NCI-H748 treated with DMSO at 0.1 percent for 48 hours (cell line): ENCODE measurements around the gene LYRM7.
"Not testable (repeated sequence)": the region's sequence is repeated elsewhere in the genome, so short reads cannot be mapped to it uniquely, and the experiment has no call there.

Source experiments
- DNase-seq: peaks from one replicate; lab custom pipeline; 2025; lab: John Stamatoyannopoulos, UW

LYRM7 gene

DNA sequence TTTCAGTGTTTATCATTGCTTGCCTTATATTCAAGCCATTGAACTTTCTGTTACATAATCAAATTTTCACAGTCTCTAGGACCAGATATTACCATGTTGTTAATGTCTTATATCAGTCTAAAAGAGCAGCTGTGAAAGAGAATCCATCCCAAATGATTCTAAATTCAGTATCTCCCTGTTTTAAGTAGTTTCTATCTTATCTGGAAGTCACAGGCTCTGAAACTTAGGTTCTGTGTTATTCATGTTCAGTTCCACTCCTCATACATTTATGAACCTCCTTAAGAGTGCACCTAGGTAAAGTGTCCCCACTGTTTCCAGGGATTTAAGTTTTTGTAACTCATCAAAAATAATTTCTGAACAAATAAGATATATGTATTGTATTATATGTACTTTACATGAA lies 9.7 kb downstream of the LYRM7 start:
- no peak for DNase-seq

DNA sequence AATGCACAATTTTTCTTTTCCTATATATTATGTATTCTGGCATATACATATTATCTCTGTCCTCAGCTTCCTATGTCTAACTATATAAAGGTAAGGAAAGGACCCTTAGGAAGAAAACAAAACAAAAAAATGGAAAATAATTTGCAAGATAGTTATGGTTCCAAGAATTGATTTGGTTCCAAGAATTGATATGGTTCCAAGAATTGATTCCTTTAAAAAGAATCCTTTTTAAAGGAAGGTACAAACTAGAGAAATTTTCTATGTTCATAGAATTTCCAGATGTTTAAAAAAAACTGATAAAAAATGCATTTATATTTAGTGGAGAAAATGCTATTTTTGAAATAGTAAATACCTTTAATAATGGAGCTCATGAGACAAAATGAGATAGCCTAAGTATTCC lies 12.1 kb downstream of the LYRM7 start:
- DNase-seq, result no peak

DNA sequence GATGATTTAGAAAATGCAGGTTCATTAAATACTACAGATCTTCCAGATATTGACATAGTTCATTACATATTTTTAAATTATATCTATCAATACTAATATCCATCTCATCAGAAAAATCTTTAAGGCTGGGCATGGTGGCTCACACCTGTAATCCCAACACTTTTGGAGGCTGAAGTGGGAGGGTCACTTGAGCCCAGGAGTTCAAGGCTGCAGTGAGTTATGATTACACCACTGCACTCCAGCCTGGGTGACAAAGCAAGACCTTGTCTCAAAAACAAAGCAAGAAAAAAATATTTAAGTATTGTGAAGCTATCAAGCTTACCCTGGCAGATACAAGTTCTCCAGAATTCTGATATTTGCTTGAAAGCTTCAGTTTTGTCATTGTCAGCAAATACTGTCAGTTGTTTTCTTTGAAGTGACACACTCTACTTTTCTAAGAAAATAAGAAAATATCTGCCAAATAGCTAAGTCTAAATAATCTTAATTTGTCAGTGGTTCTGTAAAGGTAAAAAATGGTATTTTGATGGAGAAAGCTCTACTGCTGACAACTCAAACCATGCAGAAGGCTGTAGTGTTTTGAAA lies 14.9 kb downstream of the LYRM7 start:
- DNase-seq, result no peak

DNA sequence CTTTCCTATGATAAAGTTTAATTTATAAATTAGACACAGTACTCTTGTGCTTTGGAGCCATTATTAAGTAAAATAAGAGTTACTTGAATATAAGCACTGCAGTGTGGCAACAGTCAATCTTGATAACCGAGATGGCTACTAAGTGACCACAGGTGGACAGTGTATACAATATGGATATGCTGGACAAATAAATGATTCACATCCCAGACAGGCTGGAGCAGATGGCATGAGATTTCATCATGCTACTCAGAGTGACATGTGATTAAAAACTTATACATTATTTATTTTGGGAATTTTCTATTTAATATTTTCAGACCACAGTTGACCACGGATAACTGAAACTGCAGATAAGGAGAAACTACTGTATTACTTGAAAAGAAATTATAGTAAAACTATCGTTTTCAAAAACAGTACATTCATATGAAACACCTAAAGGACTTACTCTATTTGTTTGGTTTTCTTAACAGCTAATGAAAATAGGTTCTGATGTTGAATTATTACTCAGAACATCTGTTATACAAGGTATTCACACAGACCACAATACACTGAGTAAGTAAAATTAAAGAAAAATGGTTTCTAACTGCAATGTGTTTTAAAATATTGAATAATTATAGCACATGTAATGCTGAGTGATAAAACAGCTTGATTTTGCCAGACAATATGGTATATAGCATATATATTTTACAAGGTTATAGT lies 16.0 kb downstream of the LYRM7 start:
- DNase-seq, result no peak

DNA sequence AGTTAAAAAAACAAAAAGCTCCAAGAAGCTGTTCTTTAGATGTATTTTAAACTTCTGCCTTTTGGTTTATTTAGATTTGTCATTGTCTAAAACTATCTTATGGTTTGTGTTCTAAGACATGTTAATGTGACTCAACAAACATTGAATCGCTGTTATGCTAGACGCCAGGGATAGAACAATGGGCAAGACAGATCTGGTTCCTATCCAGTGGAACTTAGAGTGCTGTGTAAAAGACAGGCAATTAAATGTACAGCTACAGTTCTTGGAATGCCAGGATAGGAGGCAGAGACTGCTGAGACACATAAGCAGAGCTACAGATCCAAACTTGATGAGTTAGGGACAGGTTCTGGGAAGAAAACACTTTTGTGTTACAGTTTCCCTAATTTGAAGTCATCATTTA lies 22.4 kb downstream of the LYRM7 start:
- no peak for DNase-seq

DNA sequence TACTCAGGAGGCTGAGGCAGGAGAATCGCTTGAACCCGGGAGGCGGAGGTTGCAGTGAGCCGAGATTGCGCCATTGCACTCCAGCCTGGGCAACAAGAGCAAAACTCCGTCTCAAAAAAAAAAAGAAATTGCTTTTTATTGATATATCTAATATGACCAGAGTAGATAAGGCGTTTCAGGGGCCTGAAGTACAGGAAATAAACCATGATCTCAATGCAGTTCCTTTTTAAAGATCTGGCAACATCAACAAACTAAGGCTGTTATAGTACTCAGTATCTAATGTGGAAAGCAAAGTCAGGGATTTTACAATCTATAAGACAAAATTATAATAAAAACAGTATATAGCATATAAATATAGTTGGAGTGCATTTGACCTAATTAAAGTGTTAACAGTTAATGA lies 23.2 kb downstream of the LYRM7 start:
- not testable (repeated sequence) for DNase-seq

DNA sequence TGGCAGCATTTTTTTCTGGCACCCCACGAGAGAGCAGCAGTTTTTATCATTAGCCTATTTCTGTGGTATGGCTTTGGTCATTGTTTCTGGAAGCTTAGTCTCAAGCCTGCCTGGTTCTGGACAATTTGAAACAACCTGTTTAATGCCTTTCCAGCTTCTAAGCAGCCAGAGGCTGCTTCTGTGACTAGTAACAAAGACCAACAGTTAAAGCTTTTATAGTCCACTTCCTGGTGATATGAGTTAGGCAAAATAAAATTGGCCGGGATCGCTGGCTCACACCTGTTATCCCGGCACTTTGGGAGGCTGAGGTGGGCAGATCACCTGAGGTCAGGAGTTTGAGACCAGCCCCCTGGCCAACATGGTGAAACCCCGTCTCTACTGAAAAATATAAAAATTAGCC lies 24.0 kb downstream of the LYRM7 start:
- DNase-seq, result no peak

DNA sequence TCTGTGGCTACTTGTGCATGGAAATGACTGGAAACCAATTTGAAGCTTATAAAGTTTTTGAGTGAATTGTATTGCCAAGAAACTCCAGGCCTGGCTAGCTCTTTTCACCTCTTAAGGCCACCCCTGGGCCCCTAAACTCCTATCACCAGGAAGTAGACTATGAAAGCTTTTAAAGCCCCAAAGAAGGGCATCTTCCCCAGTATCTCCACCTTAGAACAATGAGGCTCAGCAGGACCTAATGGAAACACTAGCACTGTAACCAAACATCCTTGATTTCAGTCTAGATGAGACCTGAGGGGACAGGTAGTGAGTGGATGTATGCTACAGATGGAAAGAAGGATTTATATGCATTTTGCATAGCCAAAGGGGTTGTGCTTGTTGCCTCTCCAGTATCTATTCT lies 25.0 kb downstream of the LYRM7 start:
- no peak for DNase-seq

DNA sequence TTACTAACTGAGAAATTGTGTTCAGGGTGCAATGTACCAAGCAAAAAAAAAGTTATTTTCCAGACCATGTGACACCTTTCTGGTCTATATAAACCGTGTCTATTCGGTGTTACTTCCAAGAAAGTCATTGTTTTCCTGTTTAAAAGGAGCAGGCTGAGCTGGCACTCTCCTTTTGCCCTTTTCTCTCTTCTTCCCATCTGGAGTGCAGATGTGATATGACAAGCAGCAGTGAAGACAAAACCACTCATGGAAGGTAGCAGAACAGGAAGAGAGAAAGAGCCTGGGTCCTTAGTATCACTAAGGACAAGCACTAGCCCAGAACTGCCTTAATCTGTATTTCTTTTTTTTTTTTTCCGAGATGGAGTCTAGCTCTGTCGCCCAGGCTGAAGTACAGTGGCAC lies 25.6 kb downstream of the LYRM7 start:
- DNase-seq, result no peak

DNA sequence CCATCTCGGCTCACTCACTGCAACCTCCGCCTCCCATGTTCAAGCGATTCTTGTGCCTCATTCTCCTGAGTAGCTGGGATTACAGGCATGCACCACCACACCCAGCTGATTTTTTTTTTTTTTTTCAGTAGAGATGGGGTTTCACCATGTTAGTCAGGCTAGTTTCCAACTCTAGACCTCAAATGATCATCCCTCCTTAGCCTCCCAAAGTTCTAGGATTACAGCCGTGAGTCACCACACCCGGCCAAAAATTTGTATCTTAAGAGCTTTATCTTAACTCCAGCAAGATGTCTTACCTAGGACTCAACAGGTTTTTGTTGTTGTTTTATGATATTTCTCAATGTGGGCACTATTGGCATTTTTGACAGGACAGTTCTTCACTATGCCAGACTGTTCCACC lies 27.9 kb downstream of the LYRM7 start:
- no peak for DNase-seq

DNA sequence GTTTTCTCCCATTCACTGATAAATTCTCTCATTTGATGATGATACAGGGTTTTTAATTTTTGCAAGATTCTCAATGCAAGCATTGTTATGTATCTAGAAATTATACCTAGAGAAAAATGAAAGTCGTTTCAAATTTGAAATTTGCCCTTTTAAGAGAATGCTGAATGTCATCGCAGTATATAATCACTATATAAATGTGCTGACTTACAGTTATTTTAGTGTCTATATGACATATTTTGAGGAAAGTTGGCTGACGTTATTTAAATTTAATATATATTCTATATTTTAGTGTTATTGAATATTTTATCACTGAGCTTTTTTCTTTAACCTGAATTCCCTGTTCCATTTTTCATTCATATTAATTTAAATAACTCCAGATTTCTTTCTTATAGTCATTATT lies 29.8 kb downstream of the LYRM7 start:
- DNase-seq, result no peak

DNA sequence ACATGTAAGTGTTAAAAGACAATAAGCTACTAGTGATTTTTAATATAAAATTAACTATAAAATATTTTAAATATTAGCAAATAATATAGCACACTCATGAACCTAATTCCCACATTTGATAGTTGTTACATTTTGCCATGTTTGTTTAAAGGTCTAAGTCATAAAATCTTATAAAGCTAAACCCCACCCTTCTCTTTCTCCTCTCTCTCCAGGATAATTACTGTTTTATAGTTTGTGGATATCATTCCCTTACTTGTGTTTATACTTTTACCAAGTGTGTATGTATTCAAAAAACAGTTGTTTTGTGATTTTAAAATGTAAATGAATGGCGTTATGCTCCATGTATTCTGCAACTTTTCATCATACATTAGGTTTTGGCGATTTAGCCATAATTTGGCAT lies 34.2 kb downstream of the LYRM7 start:
- DNase-seq, result no peak

DNA sequence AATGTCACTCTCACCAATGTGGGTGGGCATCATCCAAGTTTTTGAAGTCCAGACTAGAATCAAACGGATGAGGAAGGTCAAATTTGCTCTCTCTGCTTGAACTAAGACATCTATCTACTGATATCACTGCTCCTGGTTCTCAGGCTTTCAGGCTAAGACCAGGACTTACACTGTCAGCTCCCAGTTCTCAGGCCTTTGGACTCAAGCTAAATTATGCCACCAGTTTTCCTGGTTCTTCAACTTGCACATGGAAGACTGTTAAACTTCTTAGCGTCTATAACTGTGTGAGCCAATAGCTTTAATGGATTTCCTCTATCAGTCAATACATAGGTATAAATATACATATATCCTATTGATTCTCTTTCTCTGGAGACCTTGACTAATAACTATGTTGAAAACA lies 35.3 kb downstream of the LYRM7 start:
- DNase-seq, result no peak

DNA sequence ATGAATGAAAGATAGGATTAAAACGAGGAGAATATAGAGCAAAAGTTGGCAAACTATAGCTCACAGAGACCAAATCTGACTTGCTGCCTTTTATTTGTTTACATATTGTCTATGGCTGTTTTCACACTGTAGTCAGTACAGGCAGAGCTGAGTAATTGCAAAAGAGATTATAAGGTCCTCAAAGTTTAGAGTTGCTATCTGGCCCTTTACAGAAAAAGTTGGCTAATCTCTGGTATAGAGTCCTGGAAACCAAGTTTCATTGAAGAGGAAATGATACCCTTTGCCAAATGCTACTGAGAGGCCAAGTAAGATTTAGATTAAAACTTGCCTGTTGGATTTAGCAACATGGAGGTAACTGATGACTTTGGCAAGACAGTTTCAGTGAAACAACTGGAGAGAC lies 36.0 kb downstream of the LYRM7 start:
- DNase-seq, result no peak

DNA sequence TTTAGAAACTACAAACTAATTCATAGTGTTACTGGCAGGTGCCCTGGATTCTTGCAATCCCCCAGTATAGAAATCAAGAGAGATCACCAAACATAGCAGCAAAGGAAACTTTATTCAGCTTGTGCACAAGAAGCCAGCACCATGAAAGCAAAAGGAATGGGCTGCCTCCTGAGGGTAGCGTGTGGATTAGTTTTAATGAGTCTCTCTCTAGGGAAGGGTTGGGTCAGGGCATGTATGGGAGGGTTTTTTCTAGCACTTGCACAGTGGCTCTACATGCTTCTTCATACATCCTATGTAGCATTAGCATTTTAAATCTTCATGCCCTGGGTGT lies 38.4 kb downstream of the LYRM7 start:
- DNase-seq, result no peak

DNA sequence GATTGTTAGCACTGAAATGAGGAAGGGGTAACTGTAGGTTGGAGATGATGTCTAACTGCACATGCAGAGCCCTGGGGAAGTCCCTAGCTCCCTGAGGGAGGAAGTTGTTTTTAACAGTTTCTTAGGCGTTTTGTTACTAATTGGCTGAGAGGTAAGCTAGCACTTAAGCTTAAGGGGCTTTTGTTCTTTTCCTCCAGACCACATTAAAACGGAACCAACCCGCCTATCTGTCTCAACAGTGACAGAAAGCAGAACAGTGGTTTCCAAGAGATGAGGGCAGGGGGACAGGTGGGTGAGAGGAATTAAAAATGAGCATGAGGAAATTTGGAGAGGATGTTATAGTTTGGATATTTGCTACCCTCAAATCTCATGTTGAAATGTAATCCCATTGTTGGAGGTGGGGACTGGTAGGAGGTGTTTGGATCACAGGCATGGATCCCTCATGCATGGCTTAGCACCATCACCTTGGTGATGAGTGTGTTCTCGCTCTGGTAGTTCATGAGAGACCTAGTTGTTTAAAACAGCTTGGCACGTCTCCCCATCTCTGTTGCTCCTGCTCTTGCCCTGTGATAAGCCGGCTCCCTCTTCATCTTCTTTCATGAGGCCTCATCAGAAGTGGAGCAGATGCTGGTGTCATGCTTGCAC lies 38.9 kb downstream of the LYRM7 start:
- DNase-seq, result no peak

DNA sequence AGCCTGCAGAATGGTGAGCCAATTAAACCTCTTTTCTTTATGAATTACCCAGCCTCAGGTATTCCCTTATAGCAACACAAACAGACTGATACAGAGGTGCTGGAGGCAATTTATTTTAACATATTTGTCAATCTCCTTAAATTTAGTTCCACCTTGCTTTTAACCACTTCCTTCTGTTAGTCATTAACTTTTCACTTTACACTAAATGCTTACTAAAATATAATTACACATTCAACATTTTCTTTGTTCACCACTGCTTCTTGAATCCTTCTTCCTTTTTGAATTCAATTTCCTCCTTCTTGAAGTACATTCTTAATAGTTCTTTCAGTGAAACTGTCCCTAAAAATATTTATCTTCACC lies 39.4 kb downstream of the LYRM7 start:
- no peak for DNase-seq

DNA sequence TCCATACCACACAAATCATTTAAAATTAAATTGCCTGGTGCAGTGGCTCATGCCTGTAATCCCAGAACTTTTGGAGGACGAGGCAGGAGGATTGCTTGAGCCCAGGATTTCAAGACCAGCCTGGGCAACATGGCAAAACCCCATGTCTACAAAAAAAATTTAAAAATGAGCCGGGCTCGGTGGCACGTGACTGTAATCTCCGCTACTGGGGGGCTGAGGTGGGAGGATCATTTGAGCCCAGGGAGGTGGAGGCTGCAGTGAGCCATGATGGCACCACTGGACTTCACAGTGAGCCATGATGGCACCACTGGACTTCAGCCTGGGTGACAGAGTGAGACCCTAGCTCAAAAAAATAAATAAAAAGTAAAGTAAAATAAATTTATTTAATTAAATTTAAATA lies 40.9 kb downstream of the LYRM7 start:
- no peak for DNase-seq

DNA sequence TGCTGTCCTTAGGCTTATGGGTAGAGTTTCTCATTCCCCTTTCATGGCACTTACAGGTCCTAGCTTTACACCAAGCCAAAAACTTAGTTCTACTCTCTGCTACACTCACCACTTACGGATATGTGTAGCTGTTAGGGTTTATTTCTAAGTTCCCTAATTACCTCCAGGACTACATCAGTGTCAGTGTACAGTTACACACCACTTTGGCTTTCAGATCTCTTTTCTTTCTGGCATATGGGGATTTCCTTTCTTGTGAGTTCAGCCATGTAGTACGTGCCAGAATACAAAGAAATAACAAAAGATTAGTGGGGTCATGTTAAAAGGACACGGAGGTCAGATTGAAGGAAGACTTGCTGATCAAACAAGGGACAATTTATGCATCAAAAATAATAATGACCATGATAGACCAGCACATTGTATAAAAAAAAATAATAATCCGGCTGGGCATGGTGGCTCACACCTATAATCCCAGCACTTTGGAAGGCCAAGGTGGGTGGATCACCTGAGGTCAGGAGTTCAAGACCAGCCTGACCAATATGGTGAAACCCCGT lies 41.8 kb downstream of the LYRM7 start:
- DNase-seq, result no peak

DNA sequence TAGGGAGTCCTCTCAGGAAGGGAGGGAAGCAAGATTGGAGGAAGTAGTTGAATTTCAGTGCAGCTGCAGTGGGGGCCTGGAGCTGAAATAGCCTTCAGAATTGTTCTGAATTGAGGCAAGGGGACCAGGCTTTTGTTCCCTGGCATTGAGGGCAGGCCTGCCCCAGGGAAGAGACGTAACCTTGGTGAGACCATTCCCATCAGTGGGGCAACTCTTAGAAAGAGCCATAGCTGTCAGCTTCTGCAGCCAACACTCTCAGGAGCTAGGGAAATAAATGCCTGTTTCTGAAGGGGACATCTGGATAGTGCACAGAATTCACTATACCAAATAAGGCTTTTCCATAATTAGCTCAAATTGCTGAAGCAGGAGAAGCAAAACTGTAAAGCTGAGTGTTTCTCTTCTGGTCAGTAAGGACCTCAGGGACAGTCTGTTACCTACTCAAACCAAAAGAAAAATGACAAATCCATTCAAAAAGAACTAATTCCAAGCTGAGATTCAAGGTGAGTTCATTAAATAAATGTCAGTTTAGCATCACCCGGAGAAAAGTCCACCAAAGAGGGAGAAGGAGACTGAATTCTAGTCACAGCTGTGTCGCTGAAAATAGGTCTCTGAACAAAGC lies 44.0 kb downstream of the LYRM7 start:
- DNase-seq, result no peak

DNA sequence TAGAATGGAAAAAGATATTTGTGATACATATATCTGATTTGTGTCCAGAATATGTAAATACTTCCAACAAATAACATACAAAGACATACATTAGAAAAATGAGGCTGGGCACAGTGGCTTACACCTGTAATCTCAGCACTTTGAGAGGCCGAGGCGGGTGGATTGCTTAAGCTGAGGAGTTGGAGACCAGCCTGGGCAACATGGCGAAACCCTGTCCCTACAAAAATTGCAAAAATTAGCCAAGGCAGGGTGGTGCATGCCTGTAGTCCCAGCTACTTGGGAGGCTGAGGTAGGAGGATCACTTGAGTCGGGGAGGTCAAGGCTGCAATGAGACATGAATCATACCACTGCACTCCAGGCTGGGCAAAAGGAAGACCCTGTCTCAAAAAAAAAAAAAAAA lies 47.0 kb downstream of the LYRM7 start:
- DNase-seq, result no peak

DNA sequence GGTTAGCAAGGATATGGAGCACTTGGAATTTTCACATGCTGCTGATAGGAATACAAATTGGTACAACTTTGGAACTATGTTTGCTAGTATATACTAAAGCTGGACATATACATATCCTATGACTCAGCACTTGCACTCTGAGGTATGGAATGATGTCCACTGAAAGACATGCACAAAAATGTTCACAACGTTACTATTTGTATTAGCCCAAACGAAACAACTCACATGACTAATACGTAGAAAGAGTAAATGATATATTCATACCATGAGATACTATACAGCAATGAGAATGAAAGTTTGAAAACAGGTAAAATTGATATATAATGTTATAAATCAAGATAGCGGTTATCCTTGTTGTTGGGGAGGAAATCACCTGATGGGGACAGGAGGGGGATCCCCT lies 47.6 kb downstream of the LYRM7 start:
- no peak for DNase-seq

DNA sequence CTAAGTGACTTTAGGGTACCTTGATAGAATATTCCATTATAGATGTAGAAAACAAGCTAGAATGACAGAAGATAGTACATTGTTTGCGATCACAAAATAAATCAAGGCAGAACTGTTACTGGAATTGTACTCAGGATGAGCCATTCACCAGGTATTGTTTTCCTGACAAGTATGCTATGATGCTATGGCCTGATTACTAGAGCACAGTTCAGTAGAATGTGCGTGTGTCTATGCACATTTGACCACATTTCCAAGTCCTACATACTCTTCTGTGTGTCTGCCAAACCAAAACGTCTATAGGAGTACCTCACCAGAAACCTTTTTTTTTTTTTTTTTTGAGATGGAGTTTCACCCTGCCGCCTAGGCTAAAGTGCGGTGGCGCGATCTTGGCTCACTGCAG lies 49.8 kb downstream of the LYRM7 start:
- DNase-seq, result no peak
